ENCODE measurements around the gene TCAP. TPM values are rescaled to one million over a fixed set of nuclear protein-coding genes. Genes with fewer than 3 reads are reported as not detected.

The TCAP gene
- total RNA-seq, 1 experiment from 2014 or later = 2.1 TPM

GRCh38 chr17:39618956-39619785, 46.0 kb upstream of the TCAP start:
- Histone ChIP-seq H4K20me1 (ENCODE audit: control insufficient read depth, insufficient read depth, insufficient read length) (no peaks in the 10 kb centered on the region), H3K4me2 (ENCODE audit: insufficient read depth, insufficient read length, low read length) (peak overlapping the region; percentile 75), H3T11ph (ENCODE audit: low read length) (no peak overlapping the region), H4K91ac (ENCODE audit: insufficient read length, low read depth, low read length) (no peak overlapping the region), H2AFZ (ENCODE audit: low read length) (no peak overlapping the region), H3K18ac (ENCODE audit: insufficient read length, low read depth, low read length) (no peak overlapping the region), H3K79me2 (ENCODE audit: insufficient read depth, low read length) (no peaks in the 10 kb centered on the region), H2AK5ac (ENCODE audit: insufficient read length, low read length) (no peak overlapping the region), H3K27ac (ENCODE audit: insufficient read length, low read depth, low read length) (no peak overlapping the region), H2BK5ac (ENCODE audit: insufficient read length, low read length) (no peak overlapping the region), H3K4me1 (ENCODE audit: insufficient read depth, low read length) (no peaks in the 10 kb centered on the region), H2BK15ac (ENCODE audit: low read depth, low read length) (no peak overlapping the region), H2BK20ac (ENCODE audit: low read depth, low read length, poor library complexity, severe bottlenecking) (no peak overlapping the region), H2BK12ac (ENCODE audit: insufficient read length, low read depth, low read length) (no peak overlapping the region), H3K4ac (ENCODE audit: low read depth, low read length) (no peak overlapping the region), H3K9ac (ENCODE audit: extremely low read depth, insufficient read length, low read length) (no peak overlapping the region), H3K23ac (ENCODE audit: insufficient read length, low read depth, low read length) (no peak overlapping the region), H3K79me1 (ENCODE audit: insufficient read depth, low read depth, low read length, poor library complexity, severe bottlenecking) (no peaks in the 10 kb centered on the region), H4K8ac (replicated peaks; ENCODE audit: insufficient read length, low read depth, low read length) (no peak overlapping the region), H4K5ac (ENCODE audit: insufficient read length, low read depth, low read length) (no peak overlapping the region), H3K23me2 (ENCODE audit: insufficient read length, low read depth, low read length, poor library complexity, severe bottlenecking) (peaks cover 2% of the 10 kb centered on the region), H3K9me3 (ENCODE audit: control insufficient read depth, low read depth, low read length) (no peaks in the 10 kb centered on the region), H2BK120ac (ENCODE audit: low read depth, low read length, poor library complexity, severe bottlenecking) (no peak overlapping the region), H3K56ac (ENCODE audit: insufficient read length, low read depth, low read length) (no peak overlapping the region), H3K14ac (ENCODE audit: insufficient read depth, low read length) (no peak overlapping the region), H3K27me3 (ENCODE audit: insufficient read depth, low read length) (peaks cover 19% of the 10 kb centered on the region; the same call in 1 of the 2 replicates)
- peaks cover 96% of the 10 kb centered on the region for H3K27me3 Mint-ChIP-seq (ENCODE audit: low read depth)
- no peak for TF ChIP-seq CTCF (conservative IDR thresholded peaks at IDR 0.05)
- peak overlapping the region in 1 of 2 experiments; percentile 48; a peak in 1 of 5 replicates for H3K4me3 Mint-ChIP-seq
- no peak for DNase-seq
- no CpG with 5 or more reads among the region's 13 CpGs for WGBS (ENCODE audit: extremely low coverage, insufficient read length, low lambda C conversion rate)
- peaks cover 17 to 23% of the 10 kb centered on the region in 2 experiments for H3K4me1 Mint-ChIP-seq
- no peaks in the 10 kb centered on the region; a peak in 1 of 5 replicates for H3K9me3 Mint-ChIP-seq
- H3K27ac Mint-ChIP-seq = no peak overlapping the region
- H3K36me3 Mint-ChIP-seq (ENCODE audit: insufficient read depth in 1 of 3, low read depth in 3 of 3) = no peaks in the 10 kb centered on the region
